NCI-H748 (cell line): ENCODE measurements around the gene ME2.
A peak's percentile ranks its signal among the peaks of the same experiment; 100 is the strongest.
"Not testable (repeated sequence)": the region's sequence is repeated elsewhere in the genome, so short reads cannot be mapped to it uniquely, and the experiment has no call there.

Experiments used
- DNase-seq: peaks from one replicate; lab custom pipeline; 2025; ENCODE audit not compliant: unreplicated experiment; lab: John Stamatoyannopoulos, UW

ME2 gene

GRCh38 chr18:50859793-50860555 is 18.9 kb upstream of the ME2 start:
- DNase-seq = no peak

GRCh38 chr18:50861617-50862016 is 17.3 kb upstream of the ME2 start:
- no peak for DNase-seq

GRCh38 chr18:50862401-50862800 is 16.5 kb upstream of the ME2 start:
- DNase-seq = no peak

GRCh38 chr18:50863840-50864375 is 15.0 kb upstream of the ME2 start:
- no peak for DNase-seq

- no peak for DNase-seq
Observed at GRCh38 chr18:50866765-50867164, 12.2 kb upstream of the ME2 start.

GRCh38 chr18:50869150-50869549 is 9.8 kb upstream of the ME2 start:
- DNase-seq = peak; percentile 17

GRCh38 chr18:50870138-50870845 is 8.6 kb upstream of the ME2 start:
- DNase-seq = no peak

GRCh38 chr18:50871846-50872245 is 7.1 kb upstream of the ME2 start:
- no peak for DNase-seq

- no peak for DNase-seq
Observed at GRCh38 chr18:50875966-50876536, 2.9 kb upstream of the ME2 start.

GRCh38 chr18:50877545-50878265 is 1.2 kb upstream of the ME2 start:
- DNase-seq = peak; percentile 21

GRCh38 chr18:50879302-50880118 is 592 bp downstream of the ME2 start:
- DNase-seq = peak; percentile 73

- peak; percentile 47 for DNase-seq
Observed at GRCh38 chr18:50880119-50880465, 1.2 kb downstream of the ME2 start.

- not testable (repeated sequence) for DNase-seq
Observed at GRCh38 chr18:50880944-50881343, 2.0 kb downstream of the ME2 start.

GRCh38 chr18:50886929-50887328 is 8.0 kb downstream of the ME2 start:
- DNase-seq = no peak

GRCh38 chr18:50895350-50896045 is 16.6 kb downstream of the ME2 start:
- DNase-seq = no peak

GRCh38 chr18:50896093-50896492 is 17.2 kb downstream of the ME2 start:
- DNase-seq = no peak

- no peak for DNase-seq
Observed at GRCh38 chr18:50898919-50899318, 20.0 kb downstream of the ME2 start.

GRCh38 chr18:50902797-50903196 is 23.9 kb downstream of the ME2 start:
- peak; percentile 33 for DNase-seq

GRCh38 chr18:50906843-50907242 is 27.9 kb downstream of the ME2 start:
- DNase-seq = no peak

GRCh38 chr18:50909261-50909660 is 30.3 kb downstream of the ME2 start:
- DNase-seq = no peak
